DOHH2 (cell line): ENCODE measurements around the gene GRM3.

Experiments used
- H3F3A ChIP-seq: fragments of 200-600 bp; sonication (generic), shearing (Covaris generic); 2 replicates; pipeline ENCODE4 v1.6.0; 2016; ENCODE audit warnings: antibody characterized with exemption, mild to moderate bottlenecking; ENCODE audit not compliant: control insufficient read depth, insufficient read depth
- H3K27ac ChIP-seq: fragments of 200-600 bp; sonication (generic); 2 replicates; pipeline ENCODE4 v1.5.1; 2014; ENCODE audit warnings: low read depth, mild to moderate bottlenecking, low read length, moderate library complexity
- H3K27me3 ChIP-seq: fragments of 200-600 bp; sonication (generic); 2 replicates; pipeline ENCODE4 v1.6.1; 2014; ENCODE audit warnings: mild to moderate bottlenecking, low read length, mixed read lengths; ENCODE audit not compliant: control insufficient read depth
- H3K36me3 ChIP-seq: fragments of 200-600 bp; sonication (generic); 2 replicates; pipeline ENCODE4 v1.6.1; 2014; ENCODE audit warnings: mild to moderate bottlenecking, low read length, moderate library complexity, mixed read lengths; ENCODE audit not compliant: control insufficient read depth
- H3K4me1 ChIP-seq: fragments of 200-600 bp; sonication (generic); 2 replicates; pipeline ENCODE4 v1.6.1; 2014; ENCODE audit warnings: mild to moderate bottlenecking, low read length, mixed read lengths; ENCODE audit not compliant: control insufficient read depth
- H3K4me2 ChIP-seq: fragments of 200-600 bp; sonication (generic); 2 replicates; pipeline ENCODE4 v1.6.0; 2014; ENCODE audit warnings: mild to moderate bottlenecking, low read length, moderate library complexity
- H3K4me3 ChIP-seq: fragments of 200-600 bp; sonication (generic); 2 replicates; pipeline ENCODE4 v1.5.1; 2014; ENCODE audit warnings: mild to moderate bottlenecking, low read length, mixed read lengths
- H3K79me2 ChIP-seq: fragments of 200-600 bp; sonication (generic); 2 replicates; pipeline ENCODE4 v1.6.1; 2014; ENCODE audit warnings: mild to moderate bottlenecking, low read length, mixed read lengths; ENCODE audit not compliant: control insufficient read depth
- H3K9me2 ChIP-seq: fragments of 200-600 bp; sonication (generic); replicated peaks from 2 replicates; pipeline ENCODE4 v1.6.1; 2014; ENCODE audit warnings: mild to moderate bottlenecking, low read length, mixed read lengths; ENCODE audit not compliant: control insufficient read depth
- H3K9me3 ChIP-seq: fragments of 200-600 bp; sonication (generic); 2 replicates; pipeline ENCODE4 v1.6.1; 2014; ENCODE audit warnings: antibody characterized with exemption, low read length, mixed read lengths; ENCODE audit not compliant: control insufficient read depth, insufficient read depth
- H4K20me1 ChIP-seq: fragments of 200-600 bp; sonication (generic); 2 replicates; pipeline ENCODE4 v1.6.0; 2014; ENCODE audit warnings: low read depth, mild to moderate bottlenecking, antibody characterized with exemption, low read length, moderate library complexity; ENCODE audit not compliant: control insufficient read depth, insufficient read depth
- CTCF ChIP-seq: fragments of 200-600 bp; sonication (generic); IDR thresholded peaks from one replicate; pipeline ENCODE4 v1.5.1; 2014; ENCODE audit warnings: antibody characterized with exemption, mild to moderate bottlenecking, low read depth, low read length; ENCODE audit not compliant: poor library complexity, severe bottlenecking
- EZH2phosphoT487 ChIP-seq: fragments of 200-600 bp; sonication (generic); IDR thresholded peaks from 2 replicates; pipeline ENCODE4 v1.6.1; 2017; ENCODE audit warnings: borderline replicate concordance, mild to moderate bottlenecking, antibody characterized with exemption, low read length, moderate library complexity, mixed read lengths

GRM3 gene

GRCh38 chr7:86748201-86748600 lies 104.5 kb downstream of the GRM3 start:
- no peaks in the 10 kb centered on the region for H4K20me1 ChIP-seq
- no peaks in the 10 kb centered on the region for H3F3A ChIP-seq
- H3K79me2 ChIP-seq = no peaks in the 10 kb centered on the region
- H3K9me3 ChIP-seq = no peaks in the 10 kb centered on the region
- no peak overlapping the region for H3K27ac ChIP-seq
- no peaks in the 10 kb centered on the region for H3K36me3 ChIP-seq
- TF ChIP-seq EZH2phosphoT487 (no peak), CTCF (no peak)
- no peak overlapping the region for H3K4me2 ChIP-seq
- H3K27me3 ChIP-seq = peaks cover 27% of the 10 kb centered on the region
- H3K4me3 ChIP-seq = no peak overlapping the region
- H3K9me2 ChIP-seq = no peaks in the 10 kb centered on the region
- H3K4me1 ChIP-seq = no peaks in the 10 kb centered on the region

- H3F3A ChIP-seq = no peaks in the 10 kb centered on the region
- H3K4me3 ChIP-seq = no peak overlapping the region
- H3K4me2 ChIP-seq = no peak overlapping the region
- no peaks in the 10 kb centered on the region for H3K4me1 ChIP-seq
- no peaks in the 10 kb centered on the region for H3K9me2 ChIP-seq
- no peaks in the 10 kb centered on the region for H3K79me2 ChIP-seq
- H3K27ac ChIP-seq = no peak overlapping the region
- H3K9me3 ChIP-seq = no peaks in the 10 kb centered on the region
- no peaks in the 10 kb centered on the region for H3K36me3 ChIP-seq
- no peaks in the 10 kb centered on the region for H4K20me1 ChIP-seq
- H3K27me3 ChIP-seq = peaks cover 27% of the 10 kb centered on the region
- TF ChIP-seq EZH2phosphoT487 (no peak), CTCF (no peak)
These were observed 105.4 kb downstream of the GRM3 start for GRCh38 chr7:86748843-86749719.

- Histone ChIP-seq H3K4me2 (no peak overlapping the region), H4K20me1 (no peaks in the 10 kb centered on the region), H3K4me1 (no peaks in the 10 kb centered on the region), H3K9me3 (no peaks in the 10 kb centered on the region), H3K27ac (no peak overlapping the region), H3F3A (no peaks in the 10 kb centered on the region), H3K79me2 (no peaks in the 10 kb centered on the region), H3K9me2 (no peaks in the 10 kb centered on the region), H3K36me3 (no peaks in the 10 kb centered on the region), H3K27me3 (peaks cover 27% of the 10 kb centered on the region), H3K4me3 (no peak overlapping the region)
- TF ChIP-seq EZH2phosphoT487 (no peak), CTCF (no peak)
These were observed 106.3 kb downstream of the GRM3 start for GRCh38 chr7:86749741-86750665.
